K562 (cell line): ENCODE data around the gene AGAP3. TPM values are rescaled to one million over a fixed set of nuclear protein-coding genes. Genes with fewer than 3 reads are reported as not detected.
A peak's percentile ranks its signal among the peaks of the same experiment; 100 is the strongest.

ENCODE experiments used
- CCAR2 ChIP-seq: fragments of 200-400 bp; formaldehyde crosslinking; IDR thresholded peaks from 2 replicates; pipeline ENCODE4 v1.6.1; 2017; ENCODE audit warnings: mild to moderate bottlenecking, low read depth, low read length
- CHD2 ChIP-seq: IDR thresholded peaks from 2 replicates; pipeline ENCODE4 v1.6.1; 2011; ENCODE audit warnings: low read depth, low read length
- HDAC6 ChIP-seq: IDR thresholded peaks from 2 replicates; pipeline ENCODE4 v1.6.1; 2012; ENCODE audit warnings: low read depth, mild to moderate bottlenecking, control low read depth, inconsistent platforms, low read length, moderate library complexity
- KLF1 ChIP-seq: fragments of 450-650 bp; IDR thresholded peaks from 2 replicates; pipeline ENCODE4 v1.6.1; 2016; ENCODE audit warnings: missing genetic modification characterization, missing compliant biosample characterization
- SMARCC2 ChIP-seq: fragments of 450-650 bp; IDR thresholded peaks from 2 replicates; pipeline ENCODE4 v1.6.1; 2017; ENCODE audit warnings: antibody characterized with exemption, moderate library complexity, mild to moderate bottlenecking, low read depth
- SRSF9 ChIP-seq: fragments of 200-400 bp; formaldehyde crosslinking; IDR thresholded peaks from 2 replicates; pipeline ENCODE4 v1.6.1; 2017; ENCODE audit warnings: low read depth, low read length, borderline replicate concordance
- polyA plus RNA-seq, 8 experiments: library from polyadenylated mRNA; depleted of rRNA in 4 of 8; stranded (reverse) in 5 of 8; unstranded in 3 of 8; fragments of >200 nt; fragmentation: Nextera tagmentation in 2 of 8; fragmentation: Illumina TruSeq in 1 of 8; extraction: Ambion mirVana in 2 of 8; extraction: Trizol in 1 of 8; gene quantifications; 2 replicates each; pipeline versions ENCODE4 v1.2.1 to v1.2.3, GENCODE V29; 2011 to 2014; ENCODE audit warnings: inconsistent platforms in 1 of 8, missing spikeins in 1 of 8
- total RNA-seq, 7 experiments: library from RNA; depleted of rRNA in 6 of 7; stranded (reverse); fragments of >200 nt in 6 of 7; fragmentation: Illumina TruSeq in 2 of 7; extraction: Trizol in 2 of 7; gene quantifications; 2 replicates each; pipeline versions ENCODE4 v1.2.1 to v1.2.3, GENCODE V29; 2011 to 2021; ENCODE audit warnings: low replicate concordance in 1 of 7
- TF ChIP-seq, protein P1 (sequence below): sonication (generic); formaldehyde crosslinking; IDR thresholded peaks from 2 replicates; pipeline ENCODE4 v1.4.0; 2020; ENCODE audit warnings: mild to moderate bottlenecking, missing genetic modification reagents
- TF ChIP-seq, protein P2 (sequence below): fragments of 250-450 bp; sonication (Bioruptor Pico); IDR thresholded peaks from 2 replicates; pipeline ENCODE4 v1.4.0; 2020; ENCODE audit warnings: mild to moderate bottlenecking, moderate library complexity
- TF ChIP-seq, protein P3 (sequence below): fragments of 450-650 bp; IDR thresholded peaks from 2 replicates; pipeline ENCODE4 v1.6.1; 2018; ENCODE audit not compliant: partially characterized antibody
- TF ChIP-seq, protein P4 (sequence below), 2 experiments: fragments of 450-650 bp; IDR thresholded peaks; 2 replicates each; pipeline ENCODE4 v1.6.1; 2016
- TF ChIP-seq, protein P5 (sequence below): fragments of 250-450 bp; sonication (Bioruptor Pico); IDR thresholded peaks from 2 replicates; pipeline ENCODE4 v1.5.0; 2022; ENCODE audit warnings: mild to moderate bottlenecking

The AGAP3 gene
- total and polyA plus RNA-seq, 9 of the 15 experiments (the other 6 are each of a cell fraction or from before 2014, with no cell fraction given) = 3.4 to 208 (median 62.2) TPM

DNA sequence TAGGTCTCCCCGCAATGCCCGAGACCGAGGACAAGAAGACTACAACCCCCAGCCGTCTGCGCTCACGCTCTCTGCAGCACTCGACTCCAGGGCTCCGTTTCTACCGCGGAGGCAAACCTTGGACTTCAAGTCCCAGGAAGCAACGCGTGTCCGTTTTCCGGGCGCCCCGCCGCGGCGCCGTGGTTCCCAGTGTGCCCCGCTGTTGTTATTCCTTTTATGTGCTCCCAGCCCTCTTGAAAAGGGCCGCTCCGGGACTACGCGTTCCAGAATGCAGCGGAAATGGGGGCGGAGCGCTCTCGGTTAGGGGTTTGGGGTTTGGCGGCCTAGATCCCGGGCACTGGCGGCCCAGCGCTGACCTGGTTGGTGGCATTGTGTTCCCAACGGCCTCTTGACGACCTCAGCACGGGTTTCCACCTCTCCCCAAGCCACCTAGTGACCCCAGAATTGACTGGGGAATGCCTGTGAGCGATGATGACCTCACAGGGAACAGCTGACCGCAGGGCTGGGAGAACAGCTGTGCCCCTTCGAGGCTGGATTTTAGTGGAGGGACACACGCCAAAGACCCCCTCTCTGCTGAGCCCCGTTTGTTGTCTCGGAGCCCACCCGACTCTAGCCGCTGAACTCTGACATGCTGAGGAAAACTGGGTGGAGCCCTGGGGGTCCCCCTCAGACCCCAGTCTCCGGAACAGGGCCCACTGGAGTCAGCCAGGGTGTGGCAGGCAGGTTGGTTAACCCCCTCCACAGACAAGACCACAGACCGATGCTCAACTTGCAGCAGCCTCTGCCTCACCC lies 28.1 kb upstream of the AGAP3 start (continued):
- TF ChIP-seq, protein P1, sequence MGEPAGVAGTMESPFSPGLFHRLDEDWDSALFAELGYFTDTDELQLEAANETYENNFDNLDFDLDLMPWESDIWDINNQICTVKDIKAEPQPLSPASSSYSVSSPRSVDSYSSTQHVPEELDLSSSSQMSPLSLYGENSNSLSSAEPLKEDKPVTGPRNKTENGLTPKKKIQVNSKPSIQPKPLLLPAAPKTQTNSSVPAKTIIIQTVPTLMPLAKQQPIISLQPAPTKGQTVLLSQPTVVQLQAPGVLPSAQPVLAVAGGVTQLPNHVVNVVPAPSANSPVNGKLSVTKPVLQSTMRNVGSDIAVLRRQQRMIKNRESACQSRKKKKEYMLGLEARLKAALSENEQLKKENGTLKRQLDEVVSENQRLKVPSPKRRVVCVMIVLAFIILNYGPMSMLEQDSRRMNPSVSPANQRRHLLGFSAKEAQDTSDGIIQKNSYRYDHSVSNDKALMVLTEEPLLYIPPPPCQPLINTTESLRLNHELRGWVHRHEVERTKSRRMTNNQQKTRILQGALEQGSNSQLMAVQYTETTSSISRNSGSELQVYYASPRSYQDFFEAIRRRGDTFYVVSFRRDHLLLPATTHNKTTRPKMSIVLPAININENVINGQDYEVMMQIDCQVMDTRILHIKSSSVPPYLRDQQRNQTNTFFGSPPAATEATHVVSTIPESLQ = no peak; the same call in 1 of the 2 replicates
- TF ChIP-seq SRSF9 = no peak
- 0 out of 2 replicates have a peak, but pooled peaks have one; percentile 21 for TF ChIP-seq CHD2
- TF ChIP-seq HDAC6 = no peak
- TF ChIP-seq, protein P2, sequence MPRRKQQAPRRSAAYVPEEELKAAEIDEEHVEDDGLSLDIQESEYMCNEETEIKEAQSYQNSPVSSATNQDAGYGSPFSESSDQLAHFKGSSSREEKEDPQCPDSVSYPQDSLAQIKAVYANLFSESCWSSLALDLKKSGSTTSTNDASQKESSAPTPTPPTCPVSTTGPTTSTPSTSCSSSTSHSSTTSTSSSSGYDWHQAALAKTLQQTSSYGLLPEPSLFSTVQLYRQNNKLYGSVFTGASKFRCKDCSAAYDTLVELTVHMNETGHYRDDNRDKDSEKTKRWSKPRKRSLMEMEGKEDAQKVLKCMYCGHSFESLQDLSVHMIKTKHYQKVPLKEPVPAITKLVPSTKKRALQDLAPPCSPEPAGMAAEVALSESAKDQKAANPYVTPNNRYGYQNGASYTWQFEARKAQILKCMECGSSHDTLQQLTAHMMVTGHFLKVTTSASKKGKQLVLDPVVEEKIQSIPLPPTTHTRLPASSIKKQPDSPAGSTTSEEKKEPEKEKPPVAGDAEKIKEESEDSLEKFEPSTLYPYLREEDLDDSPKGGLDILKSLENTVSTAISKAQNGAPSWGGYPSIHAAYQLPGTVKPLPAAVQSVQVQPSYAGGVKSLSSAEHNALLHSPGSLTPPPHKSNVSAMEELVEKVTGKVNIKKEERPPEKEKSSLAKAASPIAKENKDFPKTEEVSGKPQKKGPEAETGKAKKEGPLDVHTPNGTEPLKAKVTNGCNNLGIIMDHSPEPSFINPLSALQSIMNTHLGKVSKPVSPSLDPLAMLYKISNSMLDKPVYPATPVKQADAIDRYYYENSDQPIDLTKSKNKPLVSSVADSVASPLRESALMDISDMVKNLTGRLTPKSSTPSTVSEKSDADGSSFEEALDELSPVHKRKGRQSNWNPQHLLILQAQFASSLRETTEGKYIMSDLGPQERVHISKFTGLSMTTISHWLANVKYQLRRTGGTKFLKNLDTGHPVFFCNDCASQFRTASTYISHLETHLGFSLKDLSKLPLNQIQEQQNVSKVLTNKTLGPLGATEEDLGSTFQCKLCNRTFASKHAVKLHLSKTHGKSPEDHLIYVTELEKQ (CRISPR knock-in tag) = no peak
- TF ChIP-seq, protein P3, sequence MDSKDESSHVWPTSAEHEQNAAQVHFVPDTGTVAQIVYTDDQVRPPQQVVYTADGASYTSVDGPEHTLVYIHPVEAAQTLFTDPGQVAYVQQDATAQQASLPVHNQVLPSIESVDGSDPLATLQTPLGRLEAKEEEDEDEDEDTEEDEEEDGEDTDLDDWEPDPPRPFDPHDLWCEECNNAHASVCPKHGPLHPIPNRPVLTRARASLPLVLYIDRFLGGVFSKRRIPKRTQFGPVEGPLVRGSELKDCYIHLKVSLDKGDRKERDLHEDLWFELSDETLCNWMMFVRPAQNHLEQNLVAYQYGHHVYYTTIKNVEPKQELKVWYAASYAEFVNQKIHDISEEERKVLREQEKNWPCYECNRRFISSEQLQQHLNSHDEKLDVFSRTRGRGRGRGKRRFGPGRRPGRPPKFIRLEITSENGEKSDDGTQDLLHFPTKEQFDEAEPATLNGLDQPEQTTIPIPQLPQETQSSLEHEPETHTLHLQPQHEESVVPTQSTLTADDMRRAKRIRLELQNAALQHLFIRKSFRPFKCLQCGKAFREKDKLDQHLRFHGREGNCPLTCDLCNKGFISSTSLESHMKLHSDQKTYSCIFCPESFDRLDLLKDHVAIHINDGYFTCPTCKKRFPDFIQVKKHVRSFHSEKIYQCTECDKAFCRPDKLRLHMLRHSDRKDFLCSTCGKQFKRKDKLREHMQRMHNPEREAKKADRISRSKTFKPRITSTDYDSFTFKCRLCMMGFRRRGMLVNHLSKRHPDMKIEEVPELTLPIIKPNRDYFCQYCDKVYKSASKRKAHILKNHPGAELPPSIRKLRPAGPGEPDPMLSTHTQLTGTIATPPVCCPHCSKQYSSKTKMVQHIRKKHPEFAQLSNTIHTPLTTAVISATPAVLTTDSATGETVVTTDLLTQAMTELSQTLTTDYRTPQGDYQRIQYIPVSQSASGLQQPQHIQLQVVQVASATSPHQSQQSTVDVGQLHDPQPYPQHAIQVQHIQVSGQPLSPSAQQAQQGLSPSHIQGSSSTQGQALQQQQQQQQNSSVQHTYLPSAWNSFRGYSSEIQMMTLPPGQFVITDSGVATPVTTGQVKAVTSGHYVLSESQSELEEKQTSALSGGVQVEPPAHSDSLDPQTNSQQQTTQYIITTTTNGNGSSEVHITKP = no peak
- TF ChIP-seq CCAR2 = no peak
- TF ChIP-seq KLF1 (tag) = peak; percentile 50
- TF ChIP-seq, protein P4, sequence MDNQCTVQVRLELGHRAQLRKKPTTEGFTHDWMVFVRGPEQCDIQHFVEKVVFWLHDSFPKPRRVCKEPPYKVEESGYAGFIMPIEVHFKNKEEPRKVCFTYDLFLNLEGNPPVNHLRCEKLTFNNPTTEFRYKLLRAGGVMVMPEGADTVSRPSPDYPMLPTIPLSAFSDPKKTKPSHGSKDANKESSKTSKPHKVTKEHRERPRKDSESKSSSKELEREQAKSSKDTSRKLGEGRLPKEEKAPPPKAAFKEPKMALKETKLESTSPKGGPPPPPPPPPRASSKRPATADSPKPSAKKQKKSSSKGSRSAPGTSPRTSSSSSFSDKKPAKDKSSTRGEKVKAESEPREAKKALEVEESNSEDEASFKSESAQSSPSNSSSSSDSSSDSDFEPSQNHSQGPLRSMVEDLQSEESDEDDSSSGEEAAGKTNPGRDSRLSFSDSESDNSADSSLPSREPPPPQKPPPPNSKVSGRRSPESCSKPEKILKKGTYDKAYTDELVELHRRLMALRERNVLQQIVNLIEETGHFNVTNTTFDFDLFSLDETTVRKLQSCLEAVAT (IDR thresholded peaks at IDR 0.05) = peak in 1 of 2 experiments; percentile 65; a peak in 1 of 4 replicates
- TF ChIP-seq SMARCC2 = peak; percentile 51; the same call in 1 of the 2 replicates
- TF ChIP-seq, protein P5, sequence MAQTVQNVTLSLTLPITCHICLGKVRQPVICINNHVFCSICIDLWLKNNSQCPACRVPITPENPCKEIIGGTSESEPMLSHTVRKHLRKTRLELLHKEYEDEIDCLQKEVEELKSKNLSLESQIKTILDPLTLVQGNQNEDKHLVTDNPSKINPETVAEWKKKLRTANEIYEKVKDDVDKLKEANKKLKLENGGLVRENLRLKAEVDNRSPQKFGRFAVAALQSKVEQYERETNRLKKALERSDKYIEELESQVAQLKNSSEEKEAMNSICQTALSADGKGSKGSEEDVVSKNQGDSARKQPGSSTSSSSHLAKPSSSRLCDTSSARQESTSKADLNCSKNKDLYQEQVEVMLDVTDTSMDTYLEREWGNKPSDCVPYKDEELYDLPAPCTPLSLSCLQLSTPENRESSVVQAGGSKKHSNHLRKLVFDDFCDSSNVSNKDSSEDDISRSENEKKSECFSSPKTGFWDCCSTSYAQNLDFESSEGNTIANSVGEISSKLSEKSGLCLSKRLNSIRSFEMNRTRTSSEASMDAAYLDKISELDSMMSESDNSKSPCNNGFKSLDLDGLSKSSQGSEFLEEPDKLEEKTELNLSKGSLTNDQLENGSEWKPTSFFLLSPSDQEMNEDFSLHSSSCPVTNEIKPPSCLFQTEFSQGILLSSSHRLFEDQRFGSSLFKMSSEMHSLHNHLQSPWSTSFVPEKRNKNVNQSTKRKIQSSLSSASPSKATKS = no peak
